Ishikawa (cell line): ENCODE results near the gene MEGF11.

ENCODE experiments used
- EP300 ChIP-seq: IDR thresholded peaks from 2 replicates; pipeline ENCODE4 v1.6.1; 2012; ENCODE audit warnings: borderline replicate concordance
- RAD21 ChIP-seq: IDR thresholded peaks from 2 replicates; pipeline ENCODE4 v1.6.1; 2012; ENCODE audit warnings: low read depth
- ZBTB7A ChIP-seq: IDR thresholded peaks from 2 replicates; pipeline ENCODE4 v1.6.1; 2012; ENCODE audit warnings: low read depth

GRCh38 chr15:65910341-65910740 lies 343.2 kb downstream of the MEGF11 start:
- TF ChIP-seq EP300 (no peak), ZBTB7A (no peak), RAD21 (no peak)
